Measurements from ENCODE around the gene KRTAP9-2. TPM values are rescaled to one million over a fixed set of nuclear protein-coding genes. Genes with fewer than 3 reads are reported as not detected.
"Not testable (repeated sequence)": the region's sequence is repeated elsewhere in the genome, so short reads cannot be mapped to it uniquely, and the experiment has no call there.

KRTAP9-2 gene
- total and polyA plus RNA-seq, 8 donors = not detected

DNA sequence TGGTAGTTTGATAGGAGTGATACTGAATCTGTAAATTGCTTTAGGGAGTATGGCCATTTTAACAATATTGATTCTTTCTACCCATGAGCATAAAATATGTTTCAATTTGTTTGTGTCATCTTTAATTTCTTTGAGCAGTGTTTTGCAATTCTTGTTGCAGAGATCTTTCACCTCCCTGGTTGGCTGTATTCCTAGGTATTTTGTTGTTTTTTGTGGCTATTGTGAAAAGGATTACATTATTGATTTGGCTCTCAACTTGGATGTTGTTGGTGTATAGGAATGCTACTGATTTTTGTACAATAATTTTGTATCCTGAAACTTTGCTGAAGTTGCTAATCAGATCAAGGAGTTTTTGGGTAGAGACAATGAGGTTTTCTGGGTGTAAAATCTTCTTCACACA lies 32.0 kb downstream of the KRTAP9-2 start:
- no peaks in the 10 kb centered on the region for H3K4me1 ChIP-seq
- TF ChIP-seq, protein P1, sequence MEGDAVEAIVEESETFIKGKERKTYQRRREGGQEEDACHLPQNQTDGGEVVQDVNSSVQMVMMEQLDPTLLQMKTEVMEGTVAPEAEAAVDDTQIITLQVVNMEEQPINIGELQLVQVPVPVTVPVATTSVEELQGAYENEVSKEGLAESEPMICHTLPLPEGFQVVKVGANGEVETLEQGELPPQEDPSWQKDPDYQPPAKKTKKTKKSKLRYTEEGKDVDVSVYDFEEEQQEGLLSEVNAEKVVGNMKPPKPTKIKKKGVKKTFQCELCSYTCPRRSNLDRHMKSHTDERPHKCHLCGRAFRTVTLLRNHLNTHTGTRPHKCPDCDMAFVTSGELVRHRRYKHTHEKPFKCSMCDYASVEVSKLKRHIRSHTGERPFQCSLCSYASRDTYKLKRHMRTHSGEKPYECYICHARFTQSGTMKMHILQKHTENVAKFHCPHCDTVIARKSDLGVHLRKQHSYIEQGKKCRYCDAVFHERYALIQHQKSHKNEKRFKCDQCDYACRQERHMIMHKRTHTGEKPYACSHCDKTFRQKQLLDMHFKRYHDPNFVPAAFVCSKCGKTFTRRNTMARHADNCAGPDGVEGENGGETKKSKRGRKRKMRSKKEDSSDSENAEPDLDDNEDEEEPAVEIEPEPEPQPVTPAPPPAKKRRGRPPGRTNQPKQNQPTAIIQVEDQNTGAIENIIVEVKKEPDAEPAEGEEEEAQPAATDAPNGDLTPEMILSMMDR (IDR thresholded peaks at IDR 0.05) = no peak
- FAIRE-seq (no peak), DNase-seq (no peak), ATAC-seq (no peak)
- no peaks in the 10 kb centered on the region for H3K36me3 ChIP-seq
- intact Hi-C loops (cut with DNase I) = no loop called here
- no peak overlapping the region for H3K4me3 ChIP-seq
- peaks cover 0 to 3% (median 0%) of the 10 kb centered on the region in 4 donors for H3K27me3 ChIP-seq
- no peak overlapping the region for H3K27ac ChIP-seq
- no peaks in the 10 kb centered on the region for H3K9me3 ChIP-seq

DNA sequence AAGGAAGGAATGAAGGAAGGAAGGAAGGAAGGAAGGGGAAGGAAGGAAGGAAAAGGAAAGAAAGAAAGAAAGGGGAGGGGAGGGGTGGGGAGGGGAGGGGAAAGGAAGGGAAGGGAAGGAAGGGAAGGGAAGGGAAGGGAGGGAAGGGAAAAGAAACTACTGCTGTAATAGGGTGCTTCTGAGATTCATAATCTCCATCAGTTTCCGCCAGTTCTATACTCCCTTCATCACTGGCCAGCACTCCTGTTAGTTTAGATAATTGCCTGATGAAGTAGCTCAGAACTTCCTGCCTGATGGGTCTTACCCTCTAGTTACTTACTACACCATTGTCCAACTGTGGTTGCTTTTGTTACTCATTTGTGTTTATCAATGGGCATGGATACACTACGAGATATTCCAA lies 36.8 kb downstream of the KRTAP9-2 start:
- FAIRE-seq = no peak
- WGBS, 2 donors = 55 to 62% methylated on average over 2 of the region's 2 CpGs
- intact Hi-C loops (cut with DNase I) = no loop called here
- Histone ChIP-seq H3K36me3 (no peaks in the 10 kb centered on the region), H3K27me3 (peaks cover 0 to 3% (median 0%) of the 10 kb centered on the region in 4 donors), H3K27ac (no peak overlapping the region), H3K4me1 (no peaks in the 10 kb centered on the region), H3K9me3 (no peaks in the 10 kb centered on the region), H3K4me3 (no peak overlapping the region)
- DNase-seq = no peak
- TF ChIP-seq, protein P1 (IDR thresholded peaks at IDR 0.05) = no peak
- no peak for ATAC-seq

DNA sequence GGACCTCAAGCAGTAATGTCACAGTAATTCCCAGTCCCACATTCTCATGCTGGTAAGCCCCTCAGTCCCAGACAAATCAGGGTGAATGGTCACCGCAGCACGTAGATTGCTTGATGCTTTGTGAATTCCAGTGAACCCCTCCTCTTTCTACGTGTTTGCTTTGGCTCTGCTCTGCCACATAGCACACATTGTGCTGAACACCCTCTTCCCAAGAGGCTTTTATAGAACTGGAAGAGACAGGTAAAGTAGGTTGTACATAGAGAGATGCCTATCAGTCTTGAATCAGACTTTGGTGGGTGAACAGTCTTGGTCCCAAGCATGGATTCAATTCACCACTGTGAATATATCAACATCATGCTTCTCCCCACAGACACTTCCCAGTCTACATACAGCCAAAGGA lies 38.2 kb downstream of the KRTAP9-2 start:
- TF ChIP-seq, protein P1 (IDR thresholded peaks at IDR 0.05) = no peak
- H3K27ac ChIP-seq = no peak overlapping the region
- 27 to 45% methylated on average over 3 of the region's 3 CpGs for WGBS, 2 donors
- FAIRE-seq = no peak
- ATAC-seq = no peak
- DNase-seq = no peak
- intact Hi-C loops (cut with DNase I) = no loop called here
- H3K4me3 ChIP-seq = no peak overlapping the region
- H3K27me3 ChIP-seq = peaks cover 0 to 3% (median 0%) of the 10 kb centered on the region in 4 donors
- no peaks in the 10 kb centered on the region for H3K9me3 ChIP-seq
- no peaks in the 10 kb centered on the region for H3K4me1 ChIP-seq
- H3K36me3 ChIP-seq = no peaks in the 10 kb centered on the region

DNA sequence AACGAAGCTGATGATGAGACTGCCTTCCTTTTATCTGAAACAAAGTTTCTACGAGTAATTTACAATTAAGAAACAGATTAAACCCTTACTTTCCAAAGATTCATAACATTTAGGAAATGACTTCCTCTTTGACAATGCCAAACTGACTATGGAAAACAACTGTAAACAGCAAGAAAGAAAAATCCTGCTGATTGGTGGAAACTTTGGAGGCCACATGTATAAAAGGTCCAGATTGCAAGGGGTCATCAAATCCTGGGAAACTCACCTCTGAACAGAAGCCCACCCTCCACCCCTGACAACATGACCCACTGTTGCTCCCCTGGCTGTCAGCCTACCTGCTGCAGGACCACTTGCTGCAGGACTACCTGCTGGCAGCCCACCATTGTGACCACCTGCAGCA lies 38.6 kb downstream of the KRTAP9-2 start, which contains the start of gene KRTAP9-6:
Gene KRTAP9-6, plus strand, starts transcription at position 301 of the 400 bp plus-strand sequence. Its CDS starts 0 bp downstream, at position 301.
- TF ChIP-seq, protein P1 (IDR thresholded peaks at IDR 0.05) = no peak
- Histone ChIP-seq H3K4me3 (no peak within 1 kb of the TSS), H3K36me3 (no peaks in the 10 kb centered on the region), H3K27me3 (peaks cover 0 to 3% (median 0%) of the 10 kb centered on the region in 4 donors), H3K4me1 (no peaks in the 10 kb centered on the region), H3K27ac (no peak within 1 kb of the TSS), H3K9me3 (no peaks in the 10 kb centered on the region)
- ATAC-seq (no peak), DNase-seq (no peak), FAIRE-seq (no peak)
- intact Hi-C loops (cut with DNase I) = no loop called here
- 25 to 27% methylated on average over 2 of the region's 2 CpGs for WGBS, 2 donors

DNA sequence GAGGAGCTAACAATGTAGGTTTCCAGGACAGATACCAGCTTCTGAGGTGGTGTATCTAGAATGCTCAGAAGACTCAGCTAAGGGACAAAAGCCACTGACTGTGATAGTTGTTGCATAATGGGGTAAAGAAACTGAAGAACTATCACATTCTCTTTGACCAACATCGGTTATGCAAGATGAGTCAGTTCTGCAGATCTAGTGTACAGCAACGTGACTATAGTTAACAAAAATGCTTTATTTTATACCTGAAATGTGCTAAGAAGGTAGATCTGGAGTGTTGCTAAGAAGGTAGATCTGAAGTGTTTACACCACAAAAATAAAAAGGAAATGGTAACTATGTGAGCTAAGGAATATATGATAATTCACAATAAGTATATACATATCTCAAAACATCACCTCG lies 41.3 kb downstream of the KRTAP9-2 start:
- Histone ChIP-seq H3K4me3 (no peak overlapping the region), H3K27ac (no peak overlapping the region), H3K9me3 (no peaks in the 10 kb centered on the region), H3K36me3 (no peaks in the 10 kb centered on the region), H3K4me1 (no peaks in the 10 kb centered on the region), H3K27me3 (peaks cover 0 to 1% (median 0%) of the 10 kb centered on the region in 4 donors)
- TF ChIP-seq, protein P1 (IDR thresholded peaks at IDR 0.05) = no peak
- DNase-seq = no peak
- ATAC-seq = no peak
- intact Hi-C loops (cut with DNase I) = no loop called here
- no peak for FAIRE-seq
- 78% methylated on average over 3 of the region's 3 CpGs; no CpG with 5 or more reads in 1 of the 2 donors for WGBS, 2 donors

DNA sequence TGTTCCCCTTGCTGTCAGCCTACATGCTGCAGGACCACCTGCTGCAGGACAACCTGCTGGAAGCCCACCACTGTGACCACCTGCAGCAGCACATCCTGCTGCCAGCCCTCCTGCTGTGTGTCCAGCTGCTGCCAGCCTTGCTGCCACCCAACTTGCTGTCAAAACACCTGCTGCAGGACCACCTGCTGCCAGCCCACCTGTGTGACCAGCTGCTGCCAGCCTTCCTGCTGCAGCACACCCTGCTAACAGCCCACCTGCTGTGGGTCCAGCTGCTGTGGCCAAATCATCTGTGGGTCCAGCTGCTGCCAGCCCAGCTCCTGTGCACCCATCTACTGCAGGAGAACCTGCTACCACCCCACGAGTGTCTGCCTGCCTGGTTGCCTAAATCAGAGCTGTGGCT lies 44.9 kb downstream of the KRTAP9-2 start:
- H3K27me3 ChIP-seq; H3K4me3 ChIP-seq; FAIRE-seq; DNase-seq; H3K27ac ChIP-seq; intact Hi-C loops (cut with DNase I); ATAC-seq; H3K9me3 ChIP-seq; H3K36me3 ChIP-seq; H3K4me1 ChIP-seq: not testable (repeated sequence)
- 40% methylated on average over 1 of the region's 1 CpG; no CpG with 5 or more reads in 1 of the 2 donors for WGBS, 2 donors
